ENCODE measurements around the gene IDH2. TPM values are rescaled to one million over a fixed set of nuclear protein-coding genes. Genes with fewer than 3 reads are reported as not detected.
"Not testable (repeated sequence)": the region's sequence is repeated elsewhere in the genome, so short reads cannot be mapped to it uniquely, and the experiment has no call there.

IDH2 gene
- total RNA-seq: 100 to 1,000 TPM; 242 to 257 TPM
- long read RNA-seq, transcript IDH2-201 (11 exons, 2,694 nt): major isoform, 377 of 426 reads
- long read RNA-seq, partial matches to known transcripts: 39 of 426 reads
- long read RNA-seq, other reads (novel, unspliced or antisense): 9 of 426 reads

- DNase-seq: peak; percentile 84
- intact Hi-C loops (cut with DNase I): no loop called here
- peak; percentile 93 for ATAC-seq
Observed at GRCh38 chr15:90101969-90102890, at the start of gene IDH2. Gene IDH2, minus strand, starts transcription at chr15:90102468. Its CDS starts 78 bp downstream, at chr15:90102390.

DNA sequence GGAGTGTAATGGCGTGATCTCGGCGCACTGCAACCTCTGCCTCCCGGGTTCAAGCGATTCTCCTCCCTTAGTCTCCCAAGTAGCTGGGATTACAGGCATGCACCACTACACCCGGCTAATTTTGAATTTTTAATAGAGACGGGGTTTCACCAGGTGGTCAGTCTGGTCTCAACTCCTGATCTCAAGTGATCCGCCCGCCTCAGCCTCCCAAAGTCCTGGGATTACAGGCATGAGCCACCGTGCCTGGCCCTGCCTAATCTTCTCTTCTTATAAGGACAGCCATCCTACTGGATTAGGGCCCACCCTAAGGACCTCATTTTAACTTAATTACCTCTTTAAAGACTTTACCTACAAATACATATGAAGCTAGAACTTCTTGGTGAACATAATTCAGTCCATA is 48.3 kb upstream of the IDH2 start:
- ATAC-seq, DNase-seq: not testable (repeated sequence)
- intact Hi-C loops (cut with DNase I): loop anchor here in 1 of 2 donors (5.0 kb wide), 1 partner anchor 72 kb away; no protein-coding TSS in a partner anchor

- ATAC-seq (no peak), DNase-seq (no peak)
- intact Hi-C loops (cut with DNase I): loop anchor here in 1 of 2 donors (5.0 kb wide), 1 partner anchor 73 kb away; no protein-coding TSS in a partner anchor
Observed at GRCh38 chr15:90149609-90150340, 47.5 kb upstream of the IDH2 start.

- intact Hi-C loops (cut with DNase I); ATAC-seq; DNase-seq: not testable (repeated sequence)
Observed at GRCh38 chr15:90146198-90146761, 44.0 kb upstream of the IDH2 start.

DNA sequence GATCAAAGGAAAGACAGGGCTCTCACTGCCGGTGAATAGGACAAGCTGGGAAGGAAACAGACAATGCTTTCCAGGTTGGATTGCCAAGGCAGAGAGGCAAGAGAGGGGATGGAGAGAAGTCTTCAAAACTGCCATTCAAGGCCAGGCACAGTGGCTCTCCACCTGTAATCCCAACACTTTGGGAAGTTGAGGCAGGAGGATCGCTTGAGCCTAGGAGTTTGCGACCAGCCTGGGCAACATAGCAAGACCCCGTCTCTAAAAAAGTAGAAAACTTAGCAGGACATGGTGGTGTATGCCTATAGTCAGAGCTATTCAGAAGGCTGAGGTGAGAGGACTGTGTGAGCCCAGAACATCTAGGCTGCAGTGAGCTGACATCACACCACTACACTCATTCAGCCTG is 43.5 kb upstream of the IDH2 start:
- intact Hi-C loops (cut with DNase I): no loop called here
- DNase-seq (no peak), ATAC-seq (no peak)

GRCh38 chr15:90145259-90145658 is 43.0 kb upstream of the IDH2 start:
- no peak for DNase-seq
- intact Hi-C loops (cut with DNase I): no loop called here
- no peak for ATAC-seq

- peak; percentile 76 to 80 for ATAC-seq
- intact Hi-C loops (cut with DNase I): no loop called here
Observed at GRCh38 chr15:90143166-90143655, 40.9 kb upstream of the IDH2 start.

GRCh38 chr15:90142216-90143165 is 40.2 kb upstream of the IDH2 start:
- ATAC-seq (no peak), DNase-seq (no peak)
- intact Hi-C loops (cut with DNase I): no loop called here

More at GRCh38 chr15:90143166-90143655, 40.9 kb upstream of the IDH2 start:
- peak; percentile 56 for DNase-seq

GRCh38 chr15:90141646-90142045 is 39.4 kb upstream of the IDH2 start:
- ATAC-seq: peak in 1 of 2 donors; percentile 32

DNA sequence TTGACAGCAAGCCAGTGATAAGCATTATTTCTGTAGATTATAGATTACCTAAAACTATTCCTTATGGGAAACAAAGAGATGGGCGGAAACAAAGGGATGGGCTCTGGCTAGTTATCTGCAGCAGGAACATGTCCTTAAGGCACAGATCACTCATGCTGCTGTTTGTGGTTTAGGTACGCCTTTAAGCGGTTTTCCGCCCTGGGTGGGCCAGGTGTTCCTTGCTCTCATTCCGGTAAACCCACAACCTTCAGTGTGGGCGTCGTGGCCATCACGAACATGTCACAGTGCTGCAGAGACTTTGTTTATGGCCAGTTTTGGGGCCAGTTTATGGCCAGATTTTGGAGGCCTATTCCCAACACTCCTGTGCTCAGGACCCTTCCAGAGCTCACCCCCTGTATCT is 37.3 kb upstream of the IDH2 start:
- intact Hi-C loops (cut with DNase I); ATAC-seq: not testable (repeated sequence)

More at GRCh38 chr15:90141646-90142045, 39.4 kb upstream of the IDH2 start:
- intact Hi-C loops (cut with DNase I): no loop called here
- no peak for DNase-seq

GRCh38 chr15:90138071-90138833 is 36.0 kb upstream of the IDH2 start:
- peak; percentile 63 to 71 for ATAC-seq
- DNase-seq: no peak
- intact Hi-C loops (cut with DNase I): no loop called here

More for the DNA sequence above, 37.3 kb upstream of the IDH2 start:
- not testable (repeated sequence) for DNase-seq

- intact Hi-C loops (cut with DNase I): no loop called here
- ATAC-seq (no peak), DNase-seq (no peak)
Observed at GRCh38 chr15:90132437-90132836, 30.2 kb upstream of the IDH2 start.

GRCh38 chr15:90131848-90132247 is 29.6 kb upstream of the IDH2 start:
- DNase-seq (no peak), ATAC-seq (no peak)
- intact Hi-C loops (cut with DNase I): no loop called here

DNA sequence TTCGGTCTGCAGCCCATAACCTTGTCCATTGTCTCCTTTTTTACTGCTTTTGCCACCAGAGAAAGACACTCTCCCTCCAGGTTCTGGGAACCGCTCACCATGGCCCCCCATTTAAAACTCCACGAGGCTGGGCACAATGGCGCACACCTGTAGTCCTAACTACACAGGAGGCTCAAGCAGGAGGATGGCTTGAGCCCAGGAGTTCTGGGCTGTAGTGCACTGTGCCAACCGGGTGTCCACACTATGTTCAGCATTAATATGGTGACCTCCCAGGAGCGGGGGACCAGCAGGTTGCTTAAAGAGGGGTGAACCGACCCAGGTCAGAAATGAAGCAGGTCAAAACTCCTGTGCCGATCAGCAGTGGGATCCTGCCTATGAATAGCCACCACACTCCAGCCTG is 28.0 kb upstream of the IDH2 start:
- intact Hi-C loops (cut with DNase I): no loop called here
- ATAC-seq: no peak
- DNase-seq: no peak

DNA sequence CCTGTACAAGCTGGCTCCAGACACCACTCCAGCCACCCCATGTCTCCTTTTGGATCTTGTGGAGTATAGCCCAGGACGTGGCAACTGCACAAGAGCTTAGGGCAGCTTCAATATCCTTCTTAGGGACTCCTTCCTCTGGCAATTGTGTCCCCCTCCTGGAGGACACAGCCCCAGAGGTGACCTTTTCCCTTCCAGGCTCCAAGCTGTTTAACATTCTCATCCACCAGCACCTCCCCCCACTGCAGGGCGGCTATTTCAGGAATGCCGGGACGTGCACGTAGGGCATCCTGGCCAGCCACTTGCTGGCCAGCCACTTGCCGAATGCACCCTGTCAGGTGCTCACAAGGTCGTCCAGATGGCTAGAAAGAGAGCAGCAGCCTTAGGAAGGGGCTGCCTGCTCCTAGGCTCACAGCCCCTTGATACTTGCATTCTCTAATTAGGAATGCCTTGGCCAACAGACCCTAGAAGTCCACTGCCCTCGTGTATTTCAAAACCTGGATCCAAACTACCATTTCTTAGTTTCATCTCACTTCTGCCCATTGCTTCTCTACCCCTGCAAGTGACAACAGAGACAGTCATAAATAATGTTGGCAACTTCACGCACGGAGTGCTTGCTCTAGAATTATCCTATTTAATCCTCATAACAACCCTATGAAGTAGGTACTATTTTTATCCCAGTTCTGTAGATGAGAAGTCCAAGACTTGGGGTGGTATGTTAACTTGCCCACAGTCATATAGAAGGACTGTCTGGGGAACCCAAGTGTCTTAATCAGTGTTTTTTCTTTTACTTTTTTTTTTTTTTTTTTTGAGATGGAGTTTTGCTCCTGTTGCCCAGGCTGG is 24.5 kb upstream of the IDH2 start:
- DNase-seq (peak; percentile 39), ATAC-seq (peak; percentile 82 to 90)
- intact Hi-C loops (cut with DNase I): no loop called here

GRCh38 chr15:90126022-90126421 is 23.8 kb upstream of the IDH2 start:
- no peak for DNase-seq
- no peak for ATAC-seq
- intact Hi-C loops (cut with DNase I): no loop called here

All from left cardiac atrium (tissue), 4 donors.